ENCODE measurements around the gene CORO2B.

CORO2B gene

DNA sequence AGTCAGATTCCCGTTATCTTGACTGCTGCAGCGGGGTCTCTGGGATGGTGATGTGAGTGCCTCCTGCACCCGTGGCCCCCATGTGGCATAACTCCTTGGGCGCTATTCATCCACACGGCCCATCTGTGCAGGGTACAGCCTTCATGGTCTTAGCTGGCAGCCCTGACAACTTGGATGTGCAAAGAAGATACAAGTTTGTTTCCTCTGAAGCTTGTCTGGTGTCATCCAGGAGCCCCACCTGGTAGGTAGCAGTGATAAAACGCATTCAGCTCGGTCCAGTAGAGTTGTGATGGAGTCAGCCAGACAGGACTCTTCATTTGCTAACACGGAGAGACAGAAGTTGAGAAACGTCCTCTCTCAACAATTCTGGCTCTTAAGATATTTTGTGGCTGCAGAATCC is 53.3 kb downstream of the CORO2B start:
- Histone ChIP-seq H3K9me3 (ENCODE audit: control insufficient read depth, low read length) (no peaks in the 10 kb centered on the region), H3K4me3 (ENCODE audit: low read length) (no peak overlapping the region), H3K9ac (ENCODE audit: low read length) (no peak overlapping the region), H3K36me3 (ENCODE audit: control insufficient read depth, insufficient read depth, low read length) (no peaks in the 10 kb centered on the region), H3K27me3 (ENCODE audit: control insufficient read depth, insufficient read depth, low read length) (no peaks in the 10 kb centered on the region), H3K4me1 (ENCODE audit: control insufficient read depth, insufficient read depth, low read length) (no peaks in the 10 kb centered on the region)

DNA sequence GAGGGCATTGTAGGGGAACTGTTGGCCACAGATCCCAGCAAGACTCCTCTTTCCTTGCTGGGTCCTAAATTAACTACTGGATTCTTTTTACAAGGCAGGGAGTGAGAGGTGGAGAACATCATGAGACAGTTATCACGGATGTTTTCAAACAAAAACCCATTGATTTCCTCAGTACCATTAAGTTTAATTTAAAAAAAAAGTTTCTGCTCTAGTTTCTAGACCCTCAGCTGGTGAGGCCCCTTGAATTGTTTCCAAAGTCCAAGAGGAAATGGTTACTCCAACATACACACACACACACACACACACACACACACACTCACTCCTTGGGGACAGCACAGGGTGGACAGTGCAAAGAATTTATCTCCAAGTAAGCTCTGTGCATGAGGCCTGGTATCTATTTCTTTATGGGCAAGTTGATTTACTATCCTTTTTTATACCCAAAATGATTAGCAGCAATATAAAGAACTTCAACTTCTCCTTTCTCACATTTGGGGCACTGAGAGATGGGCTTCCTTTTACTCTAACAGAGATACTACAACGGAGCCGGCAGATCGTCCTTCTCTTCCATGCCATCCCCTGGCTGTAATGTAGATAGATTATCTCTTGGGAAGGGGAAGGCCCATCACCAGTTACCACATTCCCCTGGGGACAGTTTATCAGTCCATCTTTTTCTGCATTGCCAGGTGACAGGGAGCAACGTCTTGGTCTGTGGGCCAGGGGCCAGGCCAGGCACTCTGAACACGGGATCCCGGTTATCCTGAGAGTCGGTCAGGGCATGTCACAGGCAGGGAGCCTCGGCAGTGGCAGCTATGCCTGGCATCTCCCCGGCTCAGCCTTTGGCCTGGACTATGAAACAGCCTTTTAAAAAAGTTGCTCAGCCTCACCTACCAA is 54.7 kb downstream of the CORO2B start:
- Histone ChIP-seq H3K27me3 (ENCODE audit: control insufficient read depth, insufficient read depth, low read length) (no peaks in the 10 kb centered on the region), H3K4me3 (ENCODE audit: low read length) (no peak overlapping the region), H3K9ac (ENCODE audit: low read length) (no peak overlapping the region), H3K9me3 (ENCODE audit: control insufficient read depth, low read length) (no peaks in the 10 kb centered on the region), H3K36me3 (ENCODE audit: control insufficient read depth, insufficient read depth, low read length) (no peaks in the 10 kb centered on the region), H3K4me1 (ENCODE audit: control insufficient read depth, insufficient read depth, low read length) (no peaks in the 10 kb centered on the region)

DNA sequence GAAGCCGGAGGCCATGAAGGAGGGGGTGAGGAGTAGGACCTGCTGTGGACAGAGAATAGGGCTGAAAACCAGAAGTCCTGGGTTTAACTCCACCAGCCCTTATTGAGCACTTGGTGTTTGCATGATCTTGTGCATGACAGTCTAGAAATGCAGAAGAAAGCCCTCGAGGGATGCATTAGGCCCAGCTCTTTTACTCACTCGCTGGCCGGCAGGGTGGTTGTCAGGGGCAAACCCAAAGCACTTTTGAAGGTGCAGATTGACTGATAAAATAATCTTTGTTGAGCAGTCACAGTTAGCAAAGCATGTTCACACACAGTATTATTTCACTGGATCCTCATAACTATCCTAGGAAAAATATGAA is 55.3 kb downstream of the CORO2B start:
- no peak overlapping the region for H3K9ac ChIP-seq (ENCODE audit: low read length)
- no peaks in the 10 kb centered on the region for H3K36me3 ChIP-seq (ENCODE audit: control insufficient read depth, insufficient read depth, low read length)
- H3K4me3 ChIP-seq (ENCODE audit: low read length) = no peak overlapping the region
- no peaks in the 10 kb centered on the region for H3K9me3 ChIP-seq (ENCODE audit: control insufficient read depth, low read length)
- no peaks in the 10 kb centered on the region for H3K27me3 ChIP-seq (ENCODE audit: control insufficient read depth, insufficient read depth, low read length)
- no peaks in the 10 kb centered on the region for H3K4me1 ChIP-seq (ENCODE audit: control insufficient read depth, insufficient read depth, low read length)

DNA sequence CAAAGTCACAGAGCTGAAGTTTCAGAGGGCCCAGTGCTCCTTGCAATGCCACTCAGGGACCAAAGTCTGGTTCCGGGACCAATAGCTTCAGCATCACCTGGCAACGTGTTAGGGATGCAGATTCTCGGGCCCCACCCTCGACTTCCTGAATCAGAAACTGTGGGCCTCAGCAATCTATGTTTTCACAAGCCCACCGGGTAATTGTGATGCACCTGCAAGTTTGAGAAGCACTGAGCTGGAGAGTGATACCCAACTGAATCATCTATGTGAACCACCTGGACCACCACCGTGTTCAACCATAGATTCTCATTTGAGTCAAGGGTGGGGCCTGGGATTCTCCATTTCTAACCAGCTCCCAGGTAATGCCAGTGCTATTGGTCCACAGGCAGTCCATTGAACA is 55.7 kb downstream of the CORO2B start:
- Histone ChIP-seq H3K36me3 (ENCODE audit: control insufficient read depth, insufficient read depth, low read length) (no peaks in the 10 kb centered on the region), H3K9ac (ENCODE audit: low read length) (no peak overlapping the region), H3K27me3 (ENCODE audit: control insufficient read depth, insufficient read depth, low read length) (no peaks in the 10 kb centered on the region), H3K4me1 (ENCODE audit: control insufficient read depth, insufficient read depth, low read length) (no peaks in the 10 kb centered on the region), H3K4me3 (ENCODE audit: low read length) (no peak overlapping the region), H3K9me3 (ENCODE audit: control insufficient read depth, low read length) (no peaks in the 10 kb centered on the region)

GRCh38 chr15:68635141-68635540 is 56.3 kb downstream of the CORO2B start:
- no peaks in the 10 kb centered on the region for H3K4me1 ChIP-seq (ENCODE audit: control insufficient read depth, insufficient read depth, low read length)
- H3K9ac ChIP-seq (ENCODE audit: low read length) = no peak overlapping the region
- no peaks in the 10 kb centered on the region for H3K36me3 ChIP-seq (ENCODE audit: control insufficient read depth, insufficient read depth, low read length)
- H3K27me3 ChIP-seq (ENCODE audit: control insufficient read depth, insufficient read depth, low read length) = no peaks in the 10 kb centered on the region
- H3K4me3 ChIP-seq (ENCODE audit: low read length) = no peak overlapping the region
- H3K9me3 ChIP-seq (ENCODE audit: control insufficient read depth, low read length) = no peaks in the 10 kb centered on the region

DNA sequence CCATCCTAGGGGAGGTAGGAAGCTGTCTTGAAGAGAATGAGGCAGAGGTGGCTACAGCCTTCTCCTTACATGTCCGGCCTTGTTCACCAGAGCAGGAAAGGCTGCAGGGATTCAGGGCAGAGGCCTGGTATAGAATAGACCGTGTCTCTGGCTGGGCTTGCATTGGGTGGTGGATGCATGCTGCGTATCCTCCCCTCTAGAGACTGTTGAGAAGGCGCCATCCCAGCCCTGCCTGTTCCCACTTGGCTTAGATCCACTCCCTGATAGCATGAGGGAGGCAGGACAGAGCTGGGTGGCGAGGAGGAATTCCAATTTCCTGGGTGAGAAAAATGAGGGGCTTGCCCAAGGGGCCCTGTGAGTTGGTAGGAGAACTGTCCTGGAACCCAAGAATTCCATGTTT is 57.5 kb downstream of the CORO2B start:
- Histone ChIP-seq H3K4me1 (ENCODE audit: control insufficient read depth, insufficient read depth, low read length) (no peaks in the 10 kb centered on the region), H3K9ac (ENCODE audit: low read length) (no peak overlapping the region), H3K9me3 (ENCODE audit: control insufficient read depth, low read length) (no peaks in the 10 kb centered on the region), H3K4me3 (ENCODE audit: low read length) (no peak overlapping the region), H3K36me3 (ENCODE audit: control insufficient read depth, insufficient read depth, low read length) (no peaks in the 10 kb centered on the region), H3K27me3 (ENCODE audit: control insufficient read depth, insufficient read depth, low read length) (no peaks in the 10 kb centered on the region)

GRCh38 chr15:68637767-68638404 is 59.1 kb downstream of the CORO2B start:
- no peaks in the 10 kb centered on the region for H3K9me3 ChIP-seq (ENCODE audit: control insufficient read depth, low read length)
- no peak overlapping the region for H3K9ac ChIP-seq (ENCODE audit: low read length)
- H3K36me3 ChIP-seq (ENCODE audit: control insufficient read depth, insufficient read depth, low read length) = no peaks in the 10 kb centered on the region
- H3K4me1 ChIP-seq (ENCODE audit: control insufficient read depth, insufficient read depth, low read length) = no peaks in the 10 kb centered on the region
- no peaks in the 10 kb centered on the region for H3K27me3 ChIP-seq (ENCODE audit: control insufficient read depth, insufficient read depth, low read length)
- H3K4me3 ChIP-seq (ENCODE audit: low read length) = no peak overlapping the region

GRCh38 chr15:68638953-68639515 is 60.2 kb downstream of the CORO2B start:
- no peaks in the 10 kb centered on the region for H3K27me3 ChIP-seq (ENCODE audit: control insufficient read depth, insufficient read depth, low read length)
- H3K9me3 ChIP-seq (ENCODE audit: control insufficient read depth, low read length) = no peaks in the 10 kb centered on the region
- no peaks in the 10 kb centered on the region for H3K36me3 ChIP-seq (ENCODE audit: control insufficient read depth, insufficient read depth, low read length)
- H3K9ac ChIP-seq (ENCODE audit: low read length) = no peak overlapping the region
- no peak overlapping the region for H3K4me3 ChIP-seq (ENCODE audit: low read length)
- H3K4me1 ChIP-seq (ENCODE audit: control insufficient read depth, insufficient read depth, low read length) = no peaks in the 10 kb centered on the region

DNA sequence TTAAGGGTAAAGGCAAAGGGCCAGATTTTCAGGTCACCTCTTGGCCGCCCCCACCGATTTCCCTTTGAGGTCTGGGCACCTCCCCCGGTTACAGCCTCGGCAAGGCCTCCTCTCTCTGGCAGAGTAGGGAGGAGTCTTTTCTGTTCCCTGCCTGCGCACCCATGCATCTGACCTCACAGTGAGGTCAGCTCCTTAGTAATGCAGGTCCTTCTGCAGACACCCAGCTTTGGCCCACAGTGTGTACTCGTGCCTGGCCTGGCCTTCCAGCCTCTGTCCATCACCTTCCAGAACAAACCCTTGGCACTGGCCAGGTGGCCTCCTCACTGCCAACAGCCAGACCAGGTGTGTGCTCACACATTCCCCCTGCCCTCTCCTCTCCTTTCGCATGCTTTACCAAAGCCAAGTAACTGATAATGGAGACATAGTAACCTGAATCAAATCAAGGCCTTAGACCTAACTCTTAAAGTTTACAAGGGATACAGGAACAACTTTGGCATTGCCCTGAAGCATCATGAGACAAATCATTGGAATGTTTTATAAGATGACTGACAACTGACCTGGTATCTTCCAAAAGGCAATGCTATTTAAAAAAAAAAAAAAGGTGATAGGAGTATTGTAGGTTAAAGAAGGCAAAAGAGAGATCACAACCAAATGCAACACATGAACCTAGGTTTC is 61.3 kb downstream of the CORO2B start:
- no peaks in the 10 kb centered on the region for H3K9me3 ChIP-seq (ENCODE audit: control insufficient read depth, low read length)
- no peaks in the 10 kb centered on the region for H3K27me3 ChIP-seq (ENCODE audit: control insufficient read depth, insufficient read depth, low read length)
- H3K9ac ChIP-seq (ENCODE audit: low read length) = no peak overlapping the region
- no peaks in the 10 kb centered on the region for H3K4me1 ChIP-seq (ENCODE audit: control insufficient read depth, insufficient read depth, low read length)
- no peak overlapping the region for H3K4me3 ChIP-seq (ENCODE audit: low read length)
- no peaks in the 10 kb centered on the region for H3K36me3 ChIP-seq (ENCODE audit: control insufficient read depth, insufficient read depth, low read length)

GRCh38 chr15:68640791-68641331 is 62.1 kb downstream of the CORO2B start:
- no peaks in the 10 kb centered on the region for H3K36me3 ChIP-seq (ENCODE audit: control insufficient read depth, insufficient read depth, low read length)
- no peaks in the 10 kb centered on the region for H3K27me3 ChIP-seq (ENCODE audit: control insufficient read depth, insufficient read depth, low read length)
- no peaks in the 10 kb centered on the region for H3K9me3 ChIP-seq (ENCODE audit: control insufficient read depth, low read length)
- no peak overlapping the region for H3K4me3 ChIP-seq (ENCODE audit: low read length)
- no peaks in the 10 kb centered on the region for H3K4me1 ChIP-seq (ENCODE audit: control insufficient read depth, insufficient read depth, low read length)
- H3K9ac ChIP-seq (ENCODE audit: low read length) = no peak overlapping the region

DNA sequence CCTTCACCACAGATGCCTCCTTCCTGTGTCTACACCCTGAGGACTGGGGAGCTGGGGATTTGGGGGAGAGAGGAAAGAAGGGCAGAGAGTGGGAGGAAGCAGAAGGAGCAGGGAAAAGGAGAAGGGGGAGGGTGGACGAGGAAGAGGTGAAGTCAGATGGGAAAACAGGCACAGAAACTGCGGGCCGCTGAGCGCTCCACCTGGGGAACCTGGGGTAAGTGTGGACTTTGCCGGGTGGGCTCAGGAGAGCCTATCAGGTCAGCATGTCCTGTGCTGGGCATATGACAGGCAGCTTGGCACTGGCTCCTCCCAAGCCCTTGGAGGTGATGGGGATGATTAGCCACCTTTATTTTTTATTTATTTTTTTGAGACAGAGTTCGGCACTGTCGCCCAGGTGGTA is 62.6 kb downstream of the CORO2B start:
- no peaks in the 10 kb centered on the region for H3K4me1 ChIP-seq (ENCODE audit: control insufficient read depth, insufficient read depth, low read length)

GRCh38 chr15:68642491-68642845 is 63.7 kb downstream of the CORO2B start:
- Histone ChIP-seq H3K36me3 (ENCODE audit: control insufficient read depth, insufficient read depth, low read length) (no peaks in the 10 kb centered on the region), H3K27me3 (ENCODE audit: control insufficient read depth, insufficient read depth, low read length) (no peaks in the 10 kb centered on the region), H3K9me3 (ENCODE audit: control insufficient read depth, low read length) (no peaks in the 10 kb centered on the region), H3K9ac (ENCODE audit: low read length) (no peak overlapping the region), H3K4me3 (ENCODE audit: low read length) (no peak overlapping the region), H3K4me1 (ENCODE audit: control insufficient read depth, insufficient read depth, low read length) (no peaks in the 10 kb centered on the region)

More for the DNA sequence above, 62.6 kb downstream of the CORO2B start:
- Histone ChIP-seq H3K36me3 (ENCODE audit: control insufficient read depth, insufficient read depth, low read length) (no peaks in the 10 kb centered on the region), H3K9me3 (ENCODE audit: control insufficient read depth, low read length) (no peaks in the 10 kb centered on the region), H3K27me3 (ENCODE audit: control insufficient read depth, insufficient read depth, low read length) (no peaks in the 10 kb centered on the region), H3K9ac (ENCODE audit: low read length) (no peak overlapping the region), H3K4me3 (ENCODE audit: low read length) (no peak overlapping the region)
